HEK293T (cell line): ENCODE measurements around the gene CLEC4G.

ENCODE experiments used
- BHLHE40 ChIP-seq: fragments of 450-650 bp; IDR thresholded peaks from 2 replicates; pipeline ENCODE4 v1.6.1; 2016; ENCODE audit warnings: mild to moderate bottlenecking, moderate library complexity, borderline replicate concordance
- FOXA1 ChIP-seq: fragments of 450-650 bp; IDR thresholded peaks from 2 replicates; pipeline ENCODE4 v1.6.1; 2016; ENCODE audit warnings: mild to moderate bottlenecking
- FOXK2 ChIP-seq: fragments of 450-650 bp; IDR thresholded peaks from 2 replicates; pipeline ENCODE4 v1.6.1; 2016; ENCODE audit warnings: mild to moderate bottlenecking
- FOXM1 ChIP-seq: fragments of 450-650 bp; IDR thresholded peaks from 2 replicates; pipeline ENCODE4 v1.6.1; 2017; ENCODE audit warnings: mild to moderate bottlenecking, borderline replicate concordance
- HDGF ChIP-seq: fragments of 450-650 bp; IDR thresholded peaks from 2 replicates; pipeline ENCODE4 v1.6.1; 2017; ENCODE audit warnings: antibody characterized with exemption, borderline replicate concordance
- L3MBTL2 ChIP-seq: fragments of 450-650 bp; conservative IDR thresholded peaks from 2 replicates; pipeline ENCODE4 v1.6.1; 2016; ENCODE audit warnings: mild to moderate bottlenecking
- SP1 ChIP-seq: fragments of 450-650 bp; IDR thresholded peaks from 2 replicates; pipeline ENCODE4 v1.6.1; 2017
- SUZ12 ChIP-seq: fragments of 450-650 bp; IDR thresholded peaks from 2 replicates; pipeline ENCODE4 v1.6.1; 2016; ENCODE audit warnings: mild to moderate bottlenecking
- TARDBP ChIP-seq: fragments of 450-650 bp; IDR thresholded peaks from 2 replicates; pipeline ENCODE4 v1.6.1; 2016
- ZNF384 ChIP-seq: fragments of 450-650 bp; IDR thresholded peaks from 2 replicates; pipeline ENCODE4 v1.6.1; 2016
- TF ChIP-seq, protein P1 (sequence below): fragments of 450-650 bp; IDR thresholded peaks from 2 replicates; pipeline ENCODE4 v1.6.1; 2016

DNA sequence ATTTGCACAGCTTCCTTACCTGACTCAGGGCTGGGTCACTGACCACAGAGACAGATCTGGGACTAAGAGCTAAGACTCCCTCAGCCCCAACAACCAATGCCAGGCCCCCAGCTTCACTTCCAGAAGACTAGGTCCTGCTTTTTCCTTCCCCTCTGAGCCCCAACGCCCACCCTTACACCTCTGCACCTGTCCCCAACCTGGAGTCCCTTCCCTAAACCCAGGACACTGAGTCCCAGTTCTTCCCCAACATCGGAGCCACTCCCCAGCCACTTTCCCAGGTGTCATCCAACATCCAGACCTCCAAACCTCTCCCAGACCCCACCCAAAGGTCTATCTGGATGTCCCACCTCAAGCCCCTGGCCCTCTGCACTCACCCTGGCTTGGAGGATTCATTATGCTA is 32.9 kb downstream of the CLEC4G start:
- TF ChIP-seq TARDBP (no peak), FOXA1 (no peak), FOXK2 (no peak), SUZ12 (no peak), FOXM1 (no peak), BHLHE40 (no peak), ZNF384 (no peak), SP1 (no peak), L3MBTL2 (no peak), HDGF (no peak)
- TF ChIP-seq, protein P1, sequence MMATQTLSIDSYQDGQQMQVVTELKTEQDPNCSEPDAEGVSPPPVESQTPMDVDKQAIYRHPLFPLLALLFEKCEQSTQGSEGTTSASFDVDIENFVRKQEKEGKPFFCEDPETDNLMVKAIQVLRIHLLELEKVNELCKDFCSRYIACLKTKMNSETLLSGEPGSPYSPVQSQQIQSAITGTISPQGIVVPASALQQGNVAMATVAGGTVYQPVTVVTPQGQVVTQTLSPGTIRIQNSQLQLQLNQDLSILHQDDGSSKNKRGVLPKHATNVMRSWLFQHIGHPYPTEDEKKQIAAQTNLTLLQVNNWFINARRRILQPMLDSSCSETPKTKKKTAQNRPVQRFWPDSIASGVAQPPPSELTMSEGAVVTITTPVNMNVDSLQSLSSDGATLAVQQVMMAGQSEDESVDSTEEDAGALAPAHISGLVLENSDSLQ, result no peak
